ENCODE results near the gene CRCP.
"Not testable (repeated sequence)": the region's sequence is repeated elsewhere in the genome, so short reads cannot be mapped to it uniquely, and the experiment has no call there.

CRCP gene

GRCh38 chr7:66156035-66156434 is 41.4 kb downstream of the CRCP start:
- not testable (repeated sequence) for DNase-seq (ENCODE audit: low spot score)

DNA sequence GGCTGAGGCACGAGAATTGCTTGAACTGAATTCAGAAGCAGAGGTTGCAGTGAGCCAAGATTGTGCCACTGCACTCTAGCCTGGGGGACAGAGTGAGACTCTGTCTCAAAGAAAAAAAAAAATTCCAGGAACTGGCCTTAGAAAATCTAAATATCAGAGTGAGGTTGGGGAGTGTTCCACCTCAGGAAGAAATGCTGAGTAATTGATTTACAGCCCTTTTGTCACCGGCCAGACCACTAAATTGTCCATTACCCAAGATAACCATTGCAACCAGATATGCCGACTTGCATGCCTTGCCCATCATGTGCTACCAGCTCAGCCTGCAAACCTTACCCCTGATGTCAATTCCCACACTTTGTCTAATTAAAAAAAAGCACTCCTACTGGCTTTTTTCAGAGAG is 42.4 kb downstream of the CRCP start:
- no peak for DNase-seq (ENCODE audit: low spot score)

GRCh38 chr7:66162622-66163021 is 48.0 kb downstream of the CRCP start:
- no peak for DNase-seq (ENCODE audit: low spot score)

DNA sequence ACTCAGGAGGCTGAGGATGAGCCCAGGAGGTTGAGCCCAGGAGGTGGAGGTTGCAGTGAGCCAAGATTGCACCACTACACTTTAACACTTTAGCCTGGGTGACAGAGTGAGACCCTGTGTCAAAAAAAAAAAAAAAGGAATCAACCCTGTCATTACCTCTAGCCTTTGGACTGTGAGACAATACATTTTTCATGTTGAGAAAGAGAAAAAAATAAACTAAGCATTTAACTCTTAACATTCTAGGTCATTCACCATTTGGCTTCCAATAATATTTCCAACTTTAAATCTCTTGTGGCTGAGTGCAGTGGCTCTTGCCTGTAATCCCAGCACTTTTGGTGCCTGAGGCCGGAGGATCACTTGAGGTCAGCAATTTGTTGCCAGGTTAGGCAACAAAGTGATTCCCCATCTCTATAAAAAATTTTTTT is 48.6 kb downstream of the CRCP start:
- no peak for DNase-seq (ENCODE audit: low spot score)

DNA sequence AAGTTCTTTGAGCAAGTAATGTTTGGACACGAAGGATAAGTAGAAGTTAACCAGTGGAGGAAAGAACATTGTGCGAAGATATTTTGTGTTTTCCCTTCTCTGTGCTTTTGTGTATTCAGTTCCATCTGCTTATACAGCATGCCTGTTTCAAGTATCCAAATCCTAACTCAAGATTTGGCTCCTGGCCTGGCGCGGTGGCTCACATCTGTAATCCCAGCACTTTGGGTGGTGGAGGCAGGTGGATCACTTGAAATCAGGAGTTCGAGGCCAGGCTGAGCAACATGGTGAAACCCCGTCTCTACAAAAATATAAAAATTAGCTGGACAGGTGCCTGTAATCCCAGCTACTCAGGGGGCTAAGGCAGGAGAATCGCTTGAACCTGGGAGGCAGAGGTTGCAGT is 49.7 kb downstream of the CRCP start:
- DNase-seq (ENCODE audit: low spot score): no peak

- peak; percentile 20 for DNase-seq (ENCODE audit: low spot score)
Observed at GRCh38 chr7:66167773-66168387, 53.2 kb downstream of the CRCP start.

GRCh38 chr7:66169616-66170015 is 55.0 kb downstream of the CRCP start:
- no peak for DNase-seq (ENCODE audit: low spot score)

GRCh38 chr7:66170309-66171231 is 55.9 kb downstream of the CRCP start:
- peak; percentile 48 for DNase-seq (ENCODE audit: low spot score)

DNA sequence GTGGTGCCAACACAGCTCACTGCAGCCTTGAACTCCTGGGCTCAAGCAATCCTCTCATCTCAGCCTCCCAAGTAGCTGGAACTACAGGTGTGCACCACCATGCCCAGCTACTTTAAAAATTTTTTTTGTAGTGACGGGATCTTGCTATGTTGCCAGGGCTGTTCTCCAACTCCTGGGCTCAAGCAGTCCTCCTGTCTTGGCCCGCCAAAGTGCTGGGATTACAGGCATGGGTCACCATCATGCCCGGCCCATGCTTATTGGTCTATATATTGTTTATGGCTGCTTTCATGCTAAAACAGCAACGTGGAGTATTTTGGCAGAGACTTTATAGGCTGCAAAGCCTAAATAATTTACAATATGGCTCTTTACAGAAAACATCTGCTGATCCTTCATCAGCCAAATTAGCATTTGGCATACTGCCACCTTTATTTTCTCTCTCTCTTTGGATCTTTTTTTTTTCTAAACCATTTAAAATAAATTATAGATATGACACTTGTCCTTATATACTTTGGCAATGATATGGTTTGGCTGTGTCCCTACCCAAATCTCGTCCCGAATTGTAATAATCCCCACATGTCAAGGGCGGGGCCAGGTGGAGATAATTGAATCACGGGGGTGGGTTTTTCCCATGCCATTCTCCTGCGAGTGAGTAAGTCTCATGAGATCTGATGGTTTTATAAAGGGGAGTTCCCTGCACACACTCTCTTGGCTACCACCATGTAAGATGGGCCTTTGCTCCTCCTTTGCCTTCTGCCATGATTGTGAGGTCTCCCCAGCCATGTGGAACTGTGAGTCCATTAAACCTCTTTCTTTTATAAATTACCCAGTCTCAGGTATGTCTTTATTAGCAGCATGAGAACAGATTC is 58.1 kb downstream of the CRCP start:
- not testable (repeated sequence) for DNase-seq (ENCODE audit: low spot score)

DNA sequence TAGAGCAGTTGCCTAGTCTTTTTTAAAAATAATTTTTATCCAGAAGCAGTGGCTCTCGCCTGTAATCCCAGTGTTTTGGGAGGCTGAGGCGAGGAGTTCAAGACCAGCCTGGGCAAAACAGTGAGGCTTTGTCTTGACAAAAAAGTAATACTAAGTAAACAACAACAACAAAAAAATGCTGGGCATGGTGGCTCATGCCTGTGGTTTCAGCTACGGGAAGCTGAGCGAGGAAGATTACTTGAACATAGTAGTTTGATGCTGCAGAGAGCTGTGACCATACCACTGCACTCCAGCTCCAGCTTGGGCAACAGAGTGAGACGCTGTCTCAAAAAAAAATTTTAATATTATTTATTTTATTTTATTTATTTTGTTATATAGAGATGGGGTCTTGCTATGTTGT is 59.2 kb downstream of the CRCP start:
- DNase-seq (ENCODE audit: low spot score): no peak

DNA sequence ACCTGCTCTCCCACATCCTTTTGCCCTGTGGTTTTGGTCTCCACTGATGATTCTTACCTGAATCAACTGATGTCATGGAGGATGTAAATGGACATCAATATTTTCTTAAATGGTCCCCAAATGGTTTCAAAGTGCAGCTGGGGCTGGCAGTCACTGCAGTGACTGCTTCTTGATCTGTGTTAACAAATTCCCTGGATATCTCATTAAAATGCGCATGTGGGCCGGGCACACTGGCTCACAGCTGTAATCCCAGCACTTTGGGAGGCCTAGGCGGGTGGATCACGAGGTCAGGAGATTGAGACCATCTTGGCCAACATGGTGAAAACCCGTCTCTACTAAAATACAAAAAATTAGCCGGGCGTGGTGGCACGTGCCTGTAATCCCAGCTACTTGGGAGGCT is 60.4 kb downstream of the CRCP start:
- DNase-seq (ENCODE audit: low spot score): not testable (repeated sequence)

GRCh38 chr7:66176914-66177313 is 62.3 kb downstream of the CRCP start:
- peak; percentile 34 for DNase-seq (ENCODE audit: low spot score)

DNA sequence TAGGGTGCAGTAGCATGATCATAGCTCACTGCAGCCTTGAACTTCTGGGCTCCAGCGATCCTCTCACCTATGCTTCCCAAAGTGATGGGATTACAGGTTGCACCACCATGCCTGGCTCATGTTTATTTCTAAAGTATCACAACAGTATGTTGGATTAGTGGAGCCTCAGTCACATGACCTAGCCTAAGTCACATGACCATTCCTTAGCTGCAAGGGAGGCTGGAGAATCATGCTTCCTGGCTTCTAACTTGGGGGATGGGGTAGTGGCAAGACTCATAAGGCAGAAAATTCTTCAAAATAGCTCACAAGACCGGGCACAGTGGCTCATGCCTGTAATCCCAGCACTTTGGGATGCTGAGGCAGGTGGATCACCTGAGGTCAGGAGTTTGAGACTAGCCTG is 63.6 kb downstream of the CRCP start:
- DNase-seq (ENCODE audit: low spot score): no peak

- no peak for DNase-seq (ENCODE audit: low spot score)
Observed at GRCh38 chr7:66181329-66181728, 66.7 kb downstream of the CRCP start.

DNA sequence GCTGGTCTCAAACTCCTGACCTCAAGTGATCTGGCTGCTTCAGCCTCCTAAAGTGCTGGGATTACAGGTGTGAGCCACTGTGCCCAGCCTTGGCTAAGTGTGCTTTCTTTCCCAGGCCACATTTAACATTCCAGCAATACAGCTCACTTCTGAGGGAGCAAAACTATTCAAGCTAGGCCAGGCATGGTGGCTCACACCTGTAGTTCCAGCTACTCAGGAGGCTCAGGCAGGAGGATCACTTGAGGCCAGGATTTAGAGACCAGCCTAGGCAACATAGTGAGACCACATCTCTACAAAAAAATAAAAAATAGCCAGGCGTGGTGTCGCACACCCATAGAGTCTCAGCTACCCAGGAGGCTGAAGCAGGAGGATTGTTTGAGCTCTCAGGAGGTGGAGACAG is 67.2 kb downstream of the CRCP start:
- DNase-seq (ENCODE audit: low spot score): no peak

- no peak for DNase-seq (ENCODE audit: low spot score)
Observed at GRCh38 chr7:66182920-66183319, 68.3 kb downstream of the CRCP start.

DNA sequence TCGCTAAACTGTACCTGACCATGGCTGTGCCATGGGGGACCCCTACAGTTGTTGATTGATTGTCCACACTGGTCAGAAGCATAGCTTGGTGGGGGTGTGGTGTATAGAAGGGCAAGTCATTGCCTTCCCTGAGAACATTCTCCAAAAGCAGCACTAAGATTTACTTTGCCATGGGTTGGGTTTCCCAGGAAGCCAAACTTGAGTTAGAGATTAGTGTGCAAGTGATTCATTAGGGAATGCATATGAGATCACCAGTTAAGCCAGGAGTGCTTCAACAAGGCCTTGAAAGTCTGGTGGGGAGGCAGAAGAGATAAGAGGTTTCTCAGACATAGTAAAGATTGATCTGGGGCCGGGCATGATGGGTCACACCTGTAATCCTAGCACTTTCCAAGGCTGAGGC is 69.1 kb downstream of the CRCP start:
- DNase-seq (ENCODE audit: low spot score): peak; percentile 80

DNA sequence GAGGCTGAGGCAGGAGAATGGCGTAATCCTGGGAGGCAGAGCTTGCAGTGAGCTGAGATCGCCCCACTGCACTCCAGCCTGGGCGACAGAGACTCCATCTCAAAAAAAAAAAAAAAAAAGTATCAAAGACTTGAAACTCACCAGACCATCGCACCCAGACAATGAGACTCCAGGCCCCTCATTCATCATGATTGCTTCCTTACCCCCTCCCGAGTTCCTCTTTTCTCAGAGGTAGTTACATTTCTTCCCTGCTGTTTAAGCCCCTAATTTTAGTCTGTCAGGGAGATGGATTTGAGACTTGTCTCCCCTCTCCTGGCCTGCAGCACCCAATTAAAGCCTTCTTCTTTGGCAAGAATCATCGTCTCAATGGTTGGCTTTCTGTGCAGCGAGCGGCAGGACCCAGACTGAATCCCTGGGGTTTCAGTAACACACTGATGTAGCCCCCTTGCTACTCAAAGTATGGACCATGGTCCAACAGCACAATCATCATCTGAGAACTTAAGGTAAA is 71.1 kb downstream of the CRCP start:
- no peak for DNase-seq (ENCODE audit: low spot score)

DNA sequence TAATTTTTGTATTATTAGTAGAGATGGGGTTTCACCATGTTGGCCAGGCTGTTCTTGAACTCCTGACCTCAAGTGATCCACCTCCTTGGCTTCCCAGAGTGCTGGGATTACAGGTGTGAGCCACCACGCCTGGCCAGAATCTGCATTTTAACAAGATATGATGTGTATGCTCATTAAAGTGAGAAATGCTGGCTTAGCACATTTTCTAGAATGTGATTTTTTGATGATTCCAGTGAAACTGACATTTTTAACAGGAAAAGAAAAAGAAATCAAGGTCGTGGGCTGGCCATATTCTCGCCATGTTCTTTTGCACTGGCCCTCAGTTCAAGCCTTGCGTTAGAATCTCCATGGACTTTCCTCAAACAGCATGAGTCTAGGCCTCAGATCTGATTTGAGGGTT is 72.3 kb downstream of the CRCP start:
- no peak for DNase-seq (ENCODE audit: low spot score)

GRCh38 chr7:66187905-66188304 is 73.3 kb downstream of the CRCP start:
- peak; percentile 94 for DNase-seq (ENCODE audit: low spot score)

DNA sequence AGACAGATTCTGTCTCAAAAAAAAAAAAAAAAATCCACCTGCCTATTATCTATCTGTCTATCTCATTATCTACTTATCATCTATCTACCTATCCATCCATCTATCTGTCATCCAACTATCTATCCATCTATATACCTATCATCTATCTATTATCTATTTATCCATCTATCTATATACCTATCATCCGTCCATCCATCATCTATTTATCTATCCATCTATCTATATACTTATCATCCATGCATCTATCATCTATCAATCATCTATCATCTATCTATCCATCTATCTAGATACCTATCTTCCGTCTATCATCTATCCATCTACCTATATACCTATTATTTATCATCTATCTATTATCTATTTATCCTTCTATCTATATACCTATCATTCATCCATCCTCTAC is 74.0 kb downstream of the CRCP start:
- DNase-seq (ENCODE audit: low spot score): no peak
